Adrenal gland (tissue), 5 donors: Measurements from ENCODE around the gene PFKFB4.

Experiments
- CTCF ChIP-seq, 6 experiments: fragments of 450-650 bp in 4 of 6; fragments of 200-600 bp in 2 of 6; sonication (generic) in 1 of 6; IDR thresholded peaks; 1 replicate in 5 of 6; 2 replicates in 1 of 6; pipeline versions ENCODE4 v1.5.1 to v1.8.0; 2016 to 2021; ENCODE audit warnings: antibody characterized with exemption in 6 of 6, mild to moderate bottlenecking in 2 of 6, moderate library complexity in 1 of 6
- POLR2A ChIP-seq, 2 donors: fragments of 450-650 bp; IDR thresholded peaks; one replicate each; pipeline ENCODE4 v1.6.1; 2017; ENCODE audit warnings: antibody characterized with exemption in 2 of 2, mild to moderate bottlenecking in 2 of 2, moderate library complexity in 1 of 2
- donor health status: DM: no; HTN: no; CAD: no.

GRCh38 chr3:48492461-48493202 is 64.0 kb downstream of the PFKFB4 start:
- TF ChIP-seq CTCF (IDR thresholded peaks at IDR 0.05) (no peak), POLR2A (IDR thresholded peaks at IDR 0.05) (no peak)
